CD4-positive, alpha-beta T cell treated with Interleukin-10 for 1 hour (primary cell): ENCODE measurements around the gene EPB41L4A.

Source experiments
- DNase-seq: peaks from one replicate; pipeline ENCODE4 v3.0.0-alpha.2; 2020

EPB41L4A gene

GRCh38 chr5:112350626-112351025 lies 68.5 kb downstream of the EPB41L4A start:
- no peak for DNase-seq

- DNase-seq: no peak
These were observed 69.7 kb downstream of the EPB41L4A start for GRCh38 chr5:112349371-112349770.

GRCh38 chr5:112348915-112349314 lies 70.2 kb downstream of the EPB41L4A start:
- DNase-seq: no peak

GRCh38 chr5:112348387-112348786 lies 70.7 kb downstream of the EPB41L4A start:
- no peak for DNase-seq

- DNase-seq: no peak
These were observed 72.5 kb downstream of the EPB41L4A start for GRCh38 chr5:112346411-112347044.

GRCh38 chr5:112344540-112344939 lies 74.5 kb downstream of the EPB41L4A start:
- DNase-seq: no peak

- no peak for DNase-seq
These were observed 76.7 kb downstream of the EPB41L4A start for GRCh38 chr5:112342389-112342788.

- DNase-seq: no peak
These were observed 79.3 kb downstream of the EPB41L4A start for GRCh38 chr5:112339761-112340160.

GRCh38 chr5:112338681-112339337 lies 80.3 kb downstream of the EPB41L4A start:
- DNase-seq: no peak

GRCh38 chr5:112333331-112333781 lies 85.7 kb downstream of the EPB41L4A start:
- no peak for DNase-seq

- no peak for DNase-seq
These were observed 87.2 kb downstream of the EPB41L4A start for GRCh38 chr5:112331892-112332291.

- DNase-seq: peak; percentile 15
These were observed 89.5 kb downstream of the EPB41L4A start for GRCh38 chr5:112329419-112330090.

GRCh38 chr5:112323166-112323565 lies 95.9 kb downstream of the EPB41L4A start:
- DNase-seq: no peak

- DNase-seq: no peak
These were observed 98.7 kb downstream of the EPB41L4A start for GRCh38 chr5:112320408-112320807.

GRCh38 chr5:112318346-112318745 lies 100.7 kb downstream of the EPB41L4A start:
- DNase-seq: no peak

- DNase-seq: no peak
These were observed 101.2 kb downstream of the EPB41L4A start for GRCh38 chr5:112317866-112318265.

- DNase-seq: no peak
These were observed 102.3 kb downstream of the EPB41L4A start for GRCh38 chr5:112316731-112317130.

- no peak for DNase-seq
These were observed 103.1 kb downstream of the EPB41L4A start for GRCh38 chr5:112316006-112316405.

- no peak for DNase-seq
These were observed 106.5 kb downstream of the EPB41L4A start for GRCh38 chr5:112312295-112313275.

- DNase-seq: no peak
These were observed 108.3 kb downstream of the EPB41L4A start for GRCh38 chr5:112310746-112311145.

- no peak for DNase-seq
These were observed 110.5 kb downstream of the EPB41L4A start for GRCh38 chr5:112308608-112309007.

GRCh38 chr5:112306956-112307355 lies 112.1 kb downstream of the EPB41L4A start:
- no peak for DNase-seq

GRCh38 chr5:112304743-112305142 lies 114.3 kb downstream of the EPB41L4A start:
- DNase-seq: no peak
